MM.1S (cell line): ENCODE measurements around the gene ROPN1L.

Source experiments
- EZH2 ChIP-seq: fragments of 300-600 bp; sonication (generic); optimal IDR thresholded peaks from 2 replicates; pipeline ENCODE3; 2017; ENCODE audit warnings: low read depth, mild to moderate bottlenecking, antibody characterized with exemption, low read length, mixed read lengths
- TF ChIP-seq, protein P1 (sequence below): fragments of 300-600 bp; sonication (generic); IDR thresholded peaks from 2 replicates; pipeline ENCODE4 v1.5.1; 2016; ENCODE audit warnings: antibody characterized with exemption, low read length, mixed read lengths

GRCh38 chr5:10438301-10438700 is 3.4 kb upstream of the ROPN1L start:
- TF ChIP-seq, protein P1, sequence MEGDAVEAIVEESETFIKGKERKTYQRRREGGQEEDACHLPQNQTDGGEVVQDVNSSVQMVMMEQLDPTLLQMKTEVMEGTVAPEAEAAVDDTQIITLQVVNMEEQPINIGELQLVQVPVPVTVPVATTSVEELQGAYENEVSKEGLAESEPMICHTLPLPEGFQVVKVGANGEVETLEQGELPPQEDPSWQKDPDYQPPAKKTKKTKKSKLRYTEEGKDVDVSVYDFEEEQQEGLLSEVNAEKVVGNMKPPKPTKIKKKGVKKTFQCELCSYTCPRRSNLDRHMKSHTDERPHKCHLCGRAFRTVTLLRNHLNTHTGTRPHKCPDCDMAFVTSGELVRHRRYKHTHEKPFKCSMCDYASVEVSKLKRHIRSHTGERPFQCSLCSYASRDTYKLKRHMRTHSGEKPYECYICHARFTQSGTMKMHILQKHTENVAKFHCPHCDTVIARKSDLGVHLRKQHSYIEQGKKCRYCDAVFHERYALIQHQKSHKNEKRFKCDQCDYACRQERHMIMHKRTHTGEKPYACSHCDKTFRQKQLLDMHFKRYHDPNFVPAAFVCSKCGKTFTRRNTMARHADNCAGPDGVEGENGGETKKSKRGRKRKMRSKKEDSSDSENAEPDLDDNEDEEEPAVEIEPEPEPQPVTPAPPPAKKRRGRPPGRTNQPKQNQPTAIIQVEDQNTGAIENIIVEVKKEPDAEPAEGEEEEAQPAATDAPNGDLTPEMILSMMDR, result no peak
- no peak for TF ChIP-seq EZH2
